Amygdala (tissue), 56 donors: ENCODE measurements around the gene FGF23.

ENCODE experiments used
- DNase-seq, 56 donors: peaks; one replicate each; lab custom pipeline; 2025; lab: John Stamatoyannopoulos, UW

FGF23 gene

DNA sequence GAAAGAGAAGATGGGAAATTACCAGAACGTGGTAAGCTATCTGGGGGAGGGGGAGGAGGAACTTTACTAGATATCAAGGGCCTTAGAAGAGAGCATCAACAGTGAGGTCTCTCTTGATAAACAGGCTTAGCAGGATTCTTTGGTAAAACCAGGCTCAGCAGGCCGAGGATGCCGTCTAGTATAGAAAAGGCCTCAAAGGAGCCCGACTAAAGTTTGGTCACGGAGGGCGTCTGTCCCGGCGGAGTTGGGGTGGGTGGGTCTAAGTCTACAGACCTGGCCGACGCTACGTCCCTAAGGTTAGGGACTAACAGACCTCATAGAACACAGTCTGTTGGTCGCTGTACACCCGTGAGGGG is 59.0 kb downstream of the FGF23 start:
- DNase-seq = no peak
